Duodenal mucosa (tissue), 2 donors: ENCODE data around the gene SEC61B.
A peak's percentile ranks its signal among the peaks of the same experiment; 100 is the strongest.

ENCODE experiments used
- H3K27ac ChIP-seq: one replicate; pipeline ENCODE4 v1.7.0; 2013; ENCODE audit warnings: low read depth, low read length
- H3K27me3 ChIP-seq, 2 donors: one replicate each; pipeline ENCODE4 v1.7.0; 2013; ENCODE audit warnings: low read length in 2 of 2, control low read depth in 1 of 2; ENCODE audit not compliant: insufficient read depth in 2 of 2, control insufficient read depth in 1 of 2
- H3K36me3 ChIP-seq, 2 donors: one replicate each; pipeline ENCODE4 v1.7.0; 2013; ENCODE audit warnings: low read length in 2 of 2, control low read depth in 1 of 2; ENCODE audit not compliant: insufficient read depth in 2 of 2, control insufficient read depth in 1 of 2
- H3K4me1 ChIP-seq, 2 donors: one replicate each; pipeline ENCODE4 v1.7.0; 2013; ENCODE audit warnings: low read length in 2 of 2, control low read depth in 1 of 2; ENCODE audit not compliant: insufficient read depth in 2 of 2, control insufficient read depth in 1 of 2
- H3K4me3 ChIP-seq, 2 donors: one replicate each; pipeline ENCODE4 v1.7.0; 2013; ENCODE audit warnings: low read length in 2 of 2, low read depth in 1 of 2
- H3K9ac ChIP-seq, 2 donors: one replicate each; pipeline ENCODE4 v1.7.0; 2013; ENCODE audit warnings: low read length in 2 of 2, low read depth in 1 of 2
- H3K9me3 ChIP-seq, 2 donors: one replicate each; pipeline ENCODE4 v1.7.0; 2013; ENCODE audit warnings: low read length in 2 of 2, control low read depth in 1 of 2; ENCODE audit not compliant: control insufficient read depth in 1 of 2

Gene SEC61B

GRCh38 chr9:99216073-99216472 lies 6.0 kb upstream of the SEC61B start:
- Histone ChIP-seq H3K36me3 (peaks cover 8 to 12% of the 10 kb centered on the region in 2 donors), H3K4me1 (peaks cover 7 to 12% of the 10 kb centered on the region in 2 donors), H3K27ac (no peak overlapping the region), H3K27me3 (no peaks in the 10 kb centered on the region), H3K9me3 (no peaks in the 10 kb centered on the region), H3K9ac (no peak overlapping the region), H3K4me3 (no peak overlapping the region)

GRCh38 chr9:99220011-99220410 lies 2.1 kb upstream of the SEC61B start:
- H3K36me3 ChIP-seq: peaks cover 8 to 18% of the 10 kb centered on the region in 2 donors
- H3K27ac ChIP-seq: no peak overlapping the region
- H3K9me3 ChIP-seq: no peaks in the 10 kb centered on the region
- H3K4me1 ChIP-seq: peaks cover 29 to 32% of the 10 kb centered on the region in 2 donors
- no peak overlapping the region for H3K9ac ChIP-seq
- peak overlapping the region in 1 of 2 donors; percentile 26 for H3K4me3 ChIP-seq
- no peaks in the 10 kb centered on the region for H3K27me3 ChIP-seq

- H3K27me3 ChIP-seq: no peaks in the 10 kb centered on the region
- no peaks in the 10 kb centered on the region for H3K9me3 ChIP-seq
- H3K4me1 ChIP-seq: peaks cover 35 to 36% of the 10 kb centered on the region in 2 donors
- peak overlapping the region; percentile 97 to 99 for H3K4me3 ChIP-seq
- H3K36me3 ChIP-seq: peaks cover 14 to 26% of the 10 kb centered on the region in 2 donors
- peak overlapping the region; percentile 90 for H3K27ac ChIP-seq
- H3K9ac ChIP-seq: peak overlapping the region; percentile 95 to 99
Observed at GRCh38 chr9:99221266-99221620, 839 bp upstream of the SEC61B start.

- Histone ChIP-seq H3K4me3 (peak overlapping the region; percentile 97 to 99), H3K36me3 (peaks cover 20 to 35% of the 10 kb centered on the region in 2 donors), H3K27ac (peak overlapping the region; percentile 90), H3K4me1 (peaks cover 35 to 36% of the 10 kb centered on the region in 2 donors), H3K9ac (peak overlapping the region; percentile 95 to 99), H3K27me3 (no peaks in the 10 kb centered on the region), H3K9me3 (no peaks in the 10 kb centered on the region)
Observed at GRCh38 chr9:99222416-99223270, 561 bp downstream of the SEC61B start.

- no peak overlapping the region for H3K4me3 ChIP-seq
- H3K36me3 ChIP-seq: peaks cover 24 to 39% of the 10 kb centered on the region in 2 donors
- no peaks in the 10 kb centered on the region for H3K27me3 ChIP-seq
- no peak overlapping the region for H3K27ac ChIP-seq
- no peak overlapping the region for H3K9ac ChIP-seq
- H3K4me1 ChIP-seq: peaks cover 35 to 36% of the 10 kb centered on the region in 2 donors
- no peaks in the 10 kb centered on the region for H3K9me3 ChIP-seq
Observed at GRCh38 chr9:99224445-99224844, 2.4 kb downstream of the SEC61B start.

GRCh38 chr9:99226054-99226453 lies 4.0 kb downstream of the SEC61B start:
- Histone ChIP-seq H3K4me1 (peaks cover 22 to 29% of the 10 kb centered on the region in 2 donors), H3K36me3 (peaks cover 33 to 55% of the 10 kb centered on the region in 2 donors), H3K4me3 (no peak overlapping the region), H3K27me3 (no peaks in the 10 kb centered on the region), H3K9ac (no peak overlapping the region), H3K9me3 (no peaks in the 10 kb centered on the region), H3K27ac (no peak overlapping the region)

- Histone ChIP-seq H3K9me3 (no peaks in the 10 kb centered on the region), H3K27me3 (no peaks in the 10 kb centered on the region), H3K36me3 (peaks cover 33 to 62% of the 10 kb centered on the region in 2 donors), H3K9ac (no peak overlapping the region), H3K27ac (no peak overlapping the region), H3K4me1 (peaks cover under 1 to 5% of the 10 kb centered on the region in 2 donors), H3K4me3 (no peak overlapping the region)
Observed at GRCh38 chr9:99230206-99230605, 8.1 kb downstream of the SEC61B start.

GRCh38 chr9:99231711-99232110 lies 9.6 kb downstream of the SEC61B start:
- no peaks in the 10 kb centered on the region for H3K9me3 ChIP-seq
- no peaks in the 10 kb centered on the region for H3K27me3 ChIP-seq
- peaks cover 25 to 51% of the 10 kb centered on the region in 2 donors for H3K36me3 ChIP-seq
- no peak overlapping the region for H3K4me3 ChIP-seq
- no peak overlapping the region for H3K9ac ChIP-seq
- H3K4me1 ChIP-seq: no peaks in the 10 kb centered on the region
- H3K27ac ChIP-seq: no peak overlapping the region

GRCh38 chr9:99234618-99235017 lies 12.5 kb downstream of the SEC61B start:
- Histone ChIP-seq H3K9ac (no peak overlapping the region), H3K36me3 (peaks cover 9 to 32% of the 10 kb centered on the region in 2 donors), H3K4me3 (no peak overlapping the region), H3K27ac (no peak overlapping the region), H3K27me3 (no peaks in the 10 kb centered on the region), H3K4me1 (no peaks in the 10 kb centered on the region), H3K9me3 (no peaks in the 10 kb centered on the region)

GRCh38 chr9:99235069-99235468 lies 13.0 kb downstream of the SEC61B start:
- H3K9ac ChIP-seq: no peak overlapping the region
- H3K27ac ChIP-seq: no peak overlapping the region
- no peak overlapping the region for H3K4me3 ChIP-seq
- no peaks in the 10 kb centered on the region for H3K4me1 ChIP-seq
- peaks cover 9 to 29% of the 10 kb centered on the region in 2 donors for H3K36me3 ChIP-seq
- H3K9me3 ChIP-seq: no peaks in the 10 kb centered on the region
- H3K27me3 ChIP-seq: no peaks in the 10 kb centered on the region
